GM12864 (cell line): ENCODE results near the gene ZNF398.
"Not testable (repeated sequence)": the region's sequence is repeated elsewhere in the genome, so short reads cannot be mapped to it uniquely, and the experiment has no call there.

ENCODE experiments used
- DNase-seq: peaks from one replicate; pipeline ENCODE4 v3.0.0-alpha.2; 2011; ENCODE audit warnings: low read depth
- H3K4me3 ChIP-seq: 2 replicates; pipeline ENCODE4 v1.5.1; 2011; ENCODE audit warnings: mild to moderate bottlenecking, low read depth, low read length, control low read depth
- CTCF ChIP-seq: IDR thresholded peaks from 2 replicates; pipeline ENCODE4 v1.5.1; 2011; ENCODE audit warnings: low read depth, mild to moderate bottlenecking, moderate library complexity, low read length, control low read depth, inconsistent platforms; ENCODE audit errors: missing control alignments

ZNF398 gene

GRCh38 chr7:149218469-149219420 is 71.5 kb downstream of the ZNF398 start:
- TF ChIP-seq CTCF, result no peak
- H3K4me3 ChIP-seq, result no peak overlapping the region
- DNase-seq, result no peak

GRCh38 chr7:149220534-149220933 is 73.3 kb downstream of the ZNF398 start:
- no peak for TF ChIP-seq CTCF
- H3K4me3 ChIP-seq, result no peak overlapping the region
- no peak for DNase-seq

- DNase-seq, result no peak
- TF ChIP-seq CTCF, result no peak
- H3K4me3 ChIP-seq, result no peak overlapping the region
Measured at GRCh38 chr7:149223176-149223575, 75.9 kb downstream of the ZNF398 start.

GRCh38 chr7:149223761-149224160 is 76.5 kb downstream of the ZNF398 start:
- no peak for DNase-seq
- TF ChIP-seq CTCF, result no peak
- no peak overlapping the region for H3K4me3 ChIP-seq

- H3K4me3 ChIP-seq, result no peak overlapping the region
- TF ChIP-seq CTCF, result no peak
- no peak for DNase-seq
Measured at GRCh38 chr7:149224352-149224751, 77.1 kb downstream of the ZNF398 start.

GRCh38 chr7:149225106-149225505 is 77.9 kb downstream of the ZNF398 start:
- DNase-seq, result no peak
- no peak for TF ChIP-seq CTCF
- no peak overlapping the region for H3K4me3 ChIP-seq

GRCh38 chr7:149225656-149226055 is 78.4 kb downstream of the ZNF398 start:
- no peak for TF ChIP-seq CTCF
- no peak overlapping the region for H3K4me3 ChIP-seq
- no peak for DNase-seq

GRCh38 chr7:149226366-149226765 is 79.1 kb downstream of the ZNF398 start:
- not testable (repeated sequence) for H3K4me3 ChIP-seq, DNase-seq
